ENCODE measurements around the gene FDXR. TPM values are rescaled to one million over a fixed set of nuclear protein-coding genes. Genes with fewer than 3 reads are reported as not detected.

The FDXR gene
- total and polyA plus RNA-seq, 2 of the 8 experiments (the other 6 are each of a cell fraction or from before 2014, with no cell fraction given): 24.2 to 31.4 TPM

GRCh38 chr17:74918906-74919305, 46.1 kb upstream of the FDXR start (continued):
- TF ChIP-seq RNF2 (IDR thresholded peaks at IDR 0.05; ENCODE audit: borderline replicate concordance, low read depth, low read length, missing control alignments, poor library complexity, severe bottlenecking) (no peak), E2F6 (IDR thresholded peaks at IDR 0.05) (no peak), SIRT6 (IDR thresholded peaks at IDR 0.05; ENCODE audit: low read length) (no peak), ZNF274 (IDR thresholded peaks at IDR 0.05; ENCODE audit: borderline replicate concordance, extremely low read depth, low read length) (no peak), SRF (IDR thresholded peaks at IDR 0.05; ENCODE audit: low read depth, low read length) (no peak), CREB1 (IDR thresholded peaks at IDR 0.05) (no peak), TEAD4 (IDR thresholded peaks at IDR 0.05; ENCODE audit: low read depth, low read length) (no peak)

All from H1 (cell line).